HUES64 (cell line): ENCODE measurements around the gene RARB.

Experiments
- H3K27ac ChIP-seq: 2 replicates; pipeline ENCODE4 v1.7.0; 2013; ENCODE audit warnings: low read depth, low read length, inconsistent platforms
- H3K27me3 ChIP-seq: 2 replicates; pipeline ENCODE4 v1.6.1; 2013; ENCODE audit warnings: mild to moderate bottlenecking, low read length; ENCODE audit not compliant: insufficient read depth
- H3K36me3 ChIP-seq: 2 replicates; pipeline ENCODE4 v1.6.1; 2013; ENCODE audit warnings: mild to moderate bottlenecking, low read length; ENCODE audit not compliant: insufficient read depth
- H3K4me1 ChIP-seq: 2 replicates; pipeline ENCODE4 v1.6.1; 2013; ENCODE audit warnings: mild to moderate bottlenecking, low read length, moderate library complexity; ENCODE audit not compliant: insufficient read depth
- H3K4me3 ChIP-seq: 2 replicates; pipeline ENCODE4 v1.5.1; 2013; ENCODE audit warnings: mild to moderate bottlenecking, low read length, moderate library complexity
- H3K9ac ChIP-seq: 2 replicates; pipeline ENCODE4 v1.6.1; 2013; ENCODE audit warnings: mild to moderate bottlenecking, low read depth, low read length
- H3K9me3 ChIP-seq: 2 replicates; pipeline ENCODE4 v1.6.1; 2013; ENCODE audit warnings: low read depth, low read length; ENCODE audit not compliant: insufficient read depth
- WGBS: fragments of 150-250, 120-280 bp; methylation state at CpG from one replicate; pipeline ENCODE4 v1.1.7; 2013; ENCODE audit warnings: missing lambda C conversion rate; 5-methylcytosine and 5-hydroxymethylcytosine counted together

The RARB gene

DNA sequence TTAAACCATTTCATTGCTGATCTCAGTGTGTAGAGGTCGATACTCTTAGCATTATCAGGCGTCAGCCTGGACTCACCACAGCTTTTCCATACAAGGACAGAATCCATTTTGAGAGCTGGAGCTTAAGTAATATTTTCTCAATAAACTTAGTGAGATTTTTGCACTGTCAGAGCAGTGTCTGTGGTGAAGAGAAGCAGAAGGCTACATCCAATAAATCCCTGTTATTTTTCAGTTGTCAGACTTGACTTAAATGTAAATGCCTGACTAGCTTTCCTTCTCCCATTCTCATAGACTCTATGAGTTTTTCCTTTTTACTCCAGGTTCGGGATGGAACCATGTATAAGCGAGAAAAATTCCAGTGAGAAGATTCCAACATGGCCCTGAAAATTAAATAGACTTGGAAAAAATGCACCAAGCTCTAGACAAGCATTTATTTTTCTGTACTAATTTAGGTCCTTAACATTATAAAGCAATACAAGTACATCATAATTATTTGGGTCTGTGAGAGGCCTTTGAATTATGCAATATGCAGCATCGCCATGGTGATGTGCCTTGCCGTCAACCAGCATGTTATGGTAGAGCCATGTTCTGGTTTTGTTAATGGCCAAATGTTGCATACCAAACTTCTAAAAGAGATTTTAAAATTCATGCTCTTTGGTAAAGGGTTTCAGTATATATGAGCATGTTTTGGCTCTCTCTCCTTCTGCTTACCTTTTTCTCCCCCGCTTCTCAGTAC, 62.0 kb downstream of the RARB start:
- Histone ChIP-seq H3K9me3 (no peaks in the 10 kb centered on the region), H3K27ac (no peak overlapping the region), H3K4me3 (no peak overlapping the region), H3K27me3 (no peaks in the 10 kb centered on the region), H3K4me1 (no peaks in the 10 kb centered on the region), H3K9ac (no peak overlapping the region), H3K36me3 (no peaks in the 10 kb centered on the region)
- WGBS = 76% methylated on average over 5 of the region's 7 CpGs

DNA sequence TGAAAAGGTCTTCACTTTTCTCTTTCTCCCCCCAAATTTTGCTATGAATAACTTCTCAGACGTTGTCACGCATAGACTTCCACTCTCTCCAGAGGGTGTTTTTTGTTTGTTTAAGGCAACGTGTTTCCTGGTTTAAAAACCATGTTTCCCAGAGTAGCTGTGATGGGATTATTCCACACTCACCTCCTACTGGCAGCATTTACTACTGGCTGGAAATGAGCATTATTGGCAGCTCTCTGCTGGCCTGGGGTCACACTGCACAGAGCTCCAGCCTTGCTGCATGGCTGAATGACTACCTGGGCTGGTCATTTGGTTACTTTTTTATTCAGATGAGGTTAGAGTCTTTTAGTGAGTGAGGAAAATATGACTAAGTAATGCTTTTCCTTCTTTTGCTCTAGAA, 65.2 kb downstream of the RARB start:
- WGBS = 100% methylated on average over 1 of the region's 3 CpGs
- Histone ChIP-seq H3K4me1 (no peaks in the 10 kb centered on the region), H3K9ac (no peak overlapping the region), H3K27ac (no peak overlapping the region), H3K27me3 (no peaks in the 10 kb centered on the region), H3K36me3 (no peaks in the 10 kb centered on the region), H3K4me3 (no peak overlapping the region), H3K9me3 (no peaks in the 10 kb centered on the region)

DNA sequence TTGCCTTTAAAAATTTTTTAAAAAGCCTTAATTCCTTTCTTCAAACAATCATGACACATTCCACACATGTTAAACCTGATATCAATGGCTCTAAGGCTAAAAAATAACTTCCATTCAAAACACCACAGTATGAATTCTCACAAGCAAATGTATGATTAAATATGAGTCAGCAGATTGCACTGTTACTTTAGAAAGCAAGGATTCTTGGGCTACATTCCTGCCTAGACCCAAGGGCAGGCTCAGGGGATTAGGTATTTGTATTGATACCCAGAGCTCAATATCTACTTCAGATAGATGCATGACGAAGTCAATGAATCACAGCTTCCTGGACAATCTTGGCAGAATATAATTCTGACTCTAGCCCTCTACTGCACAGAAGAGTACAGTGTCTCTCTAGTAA, 65.7 kb downstream of the RARB start:
- H3K27me3 ChIP-seq = no peaks in the 10 kb centered on the region
- no peaks in the 10 kb centered on the region for H3K9me3 ChIP-seq

DNA sequence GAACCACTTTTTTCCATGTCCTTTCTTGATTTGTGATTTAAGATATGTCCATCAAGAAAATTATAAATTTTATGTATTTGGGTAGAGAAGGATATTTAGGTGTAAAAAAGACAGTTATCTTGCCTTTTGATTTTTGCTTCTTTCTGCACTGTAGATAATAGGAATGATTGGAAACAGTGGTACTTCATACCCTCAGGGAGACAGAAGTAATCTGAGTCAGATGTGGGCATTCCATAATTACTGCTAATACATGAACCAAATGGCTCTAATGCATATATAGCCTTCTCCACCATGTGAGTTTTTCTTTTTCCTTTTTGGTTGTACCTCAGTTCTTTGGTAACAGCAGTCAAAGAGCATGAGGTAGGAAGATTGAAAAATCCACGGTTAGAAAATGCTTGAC, 67.2 kb downstream of the RARB start:
- H3K9ac ChIP-seq = no peak overlapping the region

More for the DNA sequence above, 65.7 kb downstream of the RARB start:
- H3K4me3 ChIP-seq = no peak overlapping the region
- H3K36me3 ChIP-seq = no peaks in the 10 kb centered on the region
- WGBS = 89% methylated on average over 1 of the region's 1 CpG
- no peak overlapping the region for H3K27ac ChIP-seq
- no peak overlapping the region for H3K9ac ChIP-seq
- no peaks in the 10 kb centered on the region for H3K4me1 ChIP-seq

DNA sequence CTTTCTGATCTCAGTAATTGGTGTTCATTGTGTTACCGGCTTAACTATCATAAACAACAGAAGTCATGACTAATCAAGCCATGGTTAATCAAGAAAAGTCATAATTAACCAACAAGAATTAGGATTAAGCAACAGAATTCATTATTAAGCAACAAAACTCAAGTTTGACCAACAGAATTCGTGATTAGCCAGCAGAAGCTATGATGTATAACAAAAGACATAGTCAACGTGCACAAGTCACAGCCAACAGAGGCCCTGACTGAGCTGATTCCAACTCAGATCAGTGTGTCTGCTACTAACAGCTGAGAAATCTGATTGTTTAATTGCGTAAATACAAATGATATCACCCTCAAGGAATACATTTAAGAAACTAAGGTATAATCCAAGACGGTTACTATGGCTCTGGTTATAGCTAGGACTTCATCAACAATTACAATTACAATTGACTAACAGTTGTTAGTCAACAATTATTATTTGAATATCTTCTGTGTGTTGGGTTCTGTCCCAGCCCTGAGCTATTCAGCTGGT, 67.7 kb downstream of the RARB start:
- Histone ChIP-seq H3K27ac (no peak overlapping the region), H3K9me3 (no peaks in the 10 kb centered on the region), H3K27me3 (no peaks in the 10 kb centered on the region), H3K36me3 (no peaks in the 10 kb centered on the region), H3K9ac (no peak overlapping the region), H3K4me1 (no peaks in the 10 kb centered on the region), H3K4me3 (no peak overlapping the region)
- 97% methylated on average over 4 of the region's 5 CpGs for WGBS

More for the DNA sequence above, 67.2 kb downstream of the RARB start:
- no peak overlapping the region for H3K4me3 ChIP-seq
- 100% methylated on average over 1 of the region's 1 CpG for WGBS
- no peaks in the 10 kb centered on the region for H3K9me3 ChIP-seq
- H3K4me1 ChIP-seq = no peaks in the 10 kb centered on the region
- H3K27ac ChIP-seq = no peak overlapping the region
- H3K36me3 ChIP-seq = no peaks in the 10 kb centered on the region
- H3K27me3 ChIP-seq = no peaks in the 10 kb centered on the region

DNA sequence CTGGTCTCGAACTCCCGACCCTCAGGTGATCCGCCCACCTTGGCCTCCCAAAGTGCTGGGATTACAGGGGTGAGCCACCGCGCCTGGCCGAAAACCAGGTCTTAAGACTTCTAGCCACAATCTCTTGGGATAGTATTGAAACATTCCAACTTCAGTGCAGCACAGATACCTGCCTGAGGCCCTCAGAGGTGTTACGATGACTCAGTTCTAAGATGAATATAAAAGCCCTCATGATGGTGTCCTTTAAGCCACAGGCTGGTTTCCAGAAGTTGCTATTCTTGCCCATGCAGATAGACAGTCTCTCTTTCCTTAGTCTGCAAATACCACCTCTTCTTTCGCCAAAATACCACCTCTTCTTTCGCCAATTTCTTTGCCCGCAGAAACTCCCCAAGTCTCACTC, 69.0 kb downstream of the RARB start:
- no peaks in the 10 kb centered on the region for H3K27me3 ChIP-seq
- H3K9ac ChIP-seq = no peak overlapping the region
- H3K4me1 ChIP-seq = no peaks in the 10 kb centered on the region
- H3K27ac ChIP-seq = no peak overlapping the region
- no peak overlapping the region for H3K4me3 ChIP-seq
- no peaks in the 10 kb centered on the region for H3K36me3 ChIP-seq
- H3K9me3 ChIP-seq = no peaks in the 10 kb centered on the region
- WGBS = 91% methylated on average over 10 of the region's 10 CpGs

DNA sequence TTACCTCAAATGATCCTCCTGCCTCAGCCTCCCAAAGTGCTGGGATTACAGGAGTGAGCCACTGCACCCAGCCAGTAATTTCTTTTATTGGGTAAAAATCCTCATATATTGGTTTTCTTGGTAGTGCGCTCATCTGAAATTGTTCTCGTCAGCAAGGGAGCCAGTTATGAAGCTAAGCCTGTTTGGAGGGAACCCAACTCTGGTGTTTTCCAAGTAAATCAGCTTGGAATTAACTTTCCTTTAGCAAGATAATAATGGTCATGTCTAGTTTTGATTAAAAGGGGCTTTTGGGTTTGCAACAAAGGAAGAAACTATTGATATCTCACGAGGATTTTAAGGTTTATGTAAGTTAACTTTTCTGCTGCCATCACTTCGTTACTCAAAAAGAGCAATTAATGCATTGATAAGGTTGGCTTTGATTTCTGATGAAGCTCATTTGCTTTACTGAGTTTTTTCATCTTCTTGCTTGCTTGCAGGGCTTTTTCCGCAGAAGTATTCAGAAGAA, 72.7 kb downstream of the RARB start:
- H3K9me3 ChIP-seq = no peaks in the 10 kb centered on the region
- H3K4me3 ChIP-seq = no peak overlapping the region
- no peak overlapping the region for H3K9ac ChIP-seq
- H3K4me1 ChIP-seq = no peaks in the 10 kb centered on the region
- no peaks in the 10 kb centered on the region for H3K36me3 ChIP-seq
- H3K27me3 ChIP-seq = no peaks in the 10 kb centered on the region
- 98% methylated on average over 5 of the region's 5 CpGs for WGBS
- H3K27ac ChIP-seq = no peak overlapping the region

DNA sequence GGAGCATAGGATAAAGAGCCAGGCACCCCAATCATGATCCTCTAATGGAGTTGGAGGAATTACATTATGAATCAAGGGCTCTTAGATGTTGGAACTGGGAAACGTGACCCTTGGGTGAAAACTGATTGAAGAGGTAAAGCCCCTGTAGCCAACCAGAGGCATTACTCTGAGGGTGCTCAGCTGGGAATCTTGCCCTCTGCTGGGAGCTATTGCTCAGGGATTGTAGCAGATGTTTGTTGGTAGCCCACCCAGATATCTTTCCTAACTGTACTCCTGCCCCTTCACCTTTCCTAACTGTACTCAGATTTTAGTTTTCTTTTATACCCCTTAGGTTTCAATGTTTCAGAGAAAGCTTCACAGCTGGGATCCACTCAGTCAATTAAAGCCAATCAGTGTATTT, 74.2 kb downstream of the RARB start:
- no peaks in the 10 kb centered on the region for H3K4me1 ChIP-seq
- no peaks in the 10 kb centered on the region for H3K36me3 ChIP-seq
- no peaks in the 10 kb centered on the region for H3K27me3 ChIP-seq
- 90% methylated on average over 1 of the region's 1 CpG for WGBS
- no peak overlapping the region for H3K27ac ChIP-seq
- no peak overlapping the region for H3K9ac ChIP-seq
- H3K9me3 ChIP-seq = no peaks in the 10 kb centered on the region
- no peak overlapping the region for H3K4me3 ChIP-seq

DNA sequence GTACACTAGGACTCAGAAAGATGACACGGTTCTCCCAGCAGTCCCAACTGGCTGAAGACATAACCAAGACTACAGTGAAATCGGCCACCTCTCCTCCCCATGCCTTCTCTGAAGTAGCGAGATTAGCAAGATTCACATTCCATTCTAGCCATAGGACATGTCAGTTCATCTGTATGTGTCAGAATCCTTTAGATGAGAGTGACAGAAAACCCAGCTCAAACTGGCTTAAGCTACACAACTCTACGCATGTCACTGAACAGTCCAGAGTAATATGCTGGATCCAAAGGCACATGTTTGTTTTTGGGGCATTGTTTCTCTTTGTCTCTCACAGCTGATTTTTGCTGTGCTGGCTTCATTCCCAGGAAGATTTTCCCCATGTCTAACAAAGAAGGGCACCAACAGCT, 75.8 kb downstream of the RARB start:
- WGBS = 83% methylated on average over 4 of the region's 4 CpGs

DNA sequence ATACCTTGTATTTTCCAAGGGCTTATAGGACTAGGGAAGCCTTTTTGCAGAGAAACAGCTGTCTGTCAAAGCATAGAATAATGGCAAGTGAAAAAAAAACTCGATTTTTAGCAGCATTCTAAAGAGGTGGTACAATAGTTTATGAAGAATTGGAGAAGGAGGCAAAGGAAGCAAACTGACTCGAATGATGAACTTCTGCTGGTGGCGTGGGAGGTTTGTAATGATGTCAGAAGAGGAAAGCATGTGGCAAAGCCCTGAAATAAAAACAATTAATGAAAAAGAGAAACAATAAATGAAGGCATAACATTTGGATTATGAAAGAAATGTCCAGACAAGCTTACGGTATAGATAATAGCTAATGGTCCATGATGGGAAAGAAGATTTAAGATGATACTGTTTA, 77.5 kb downstream of the RARB start:
- H3K36me3 ChIP-seq = no peaks in the 10 kb centered on the region
- H3K27ac ChIP-seq = no peak overlapping the region
- WGBS = 91% methylated on average over 4 of the region's 4 CpGs
- no peak overlapping the region for H3K9ac ChIP-seq
- H3K27me3 ChIP-seq = no peaks in the 10 kb centered on the region
- H3K9me3 ChIP-seq = no peaks in the 10 kb centered on the region
- no peaks in the 10 kb centered on the region for H3K4me1 ChIP-seq
- H3K4me3 ChIP-seq = no peak overlapping the region

More for the DNA sequence above, 75.8 kb downstream of the RARB start:
- Histone ChIP-seq H3K9me3 (no peaks in the 10 kb centered on the region), H3K36me3 (no peaks in the 10 kb centered on the region), H3K27ac (no peak overlapping the region), H3K27me3 (no peaks in the 10 kb centered on the region), H3K9ac (no peak overlapping the region), H3K4me1 (no peaks in the 10 kb centered on the region), H3K4me3 (no peak overlapping the region)

DNA sequence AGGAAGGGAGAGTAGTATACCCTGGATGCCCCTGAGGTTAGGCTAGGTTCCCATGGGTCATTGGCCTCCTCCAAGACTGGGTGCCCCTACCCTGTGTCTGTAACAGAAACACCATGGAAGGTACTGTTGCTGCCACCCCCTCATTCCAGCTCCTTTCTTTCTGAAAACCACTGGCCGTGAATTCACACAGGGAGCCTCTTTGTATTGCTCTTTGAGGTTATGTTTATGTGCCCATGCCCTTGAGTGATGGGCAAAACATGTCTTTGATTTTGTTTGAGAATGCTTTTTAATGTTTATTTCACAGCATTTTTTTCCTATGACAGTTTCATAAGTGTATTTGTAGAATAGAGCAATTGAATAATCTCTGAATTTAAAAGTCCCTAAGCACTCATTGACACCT, 79.7 kb downstream of the RARB start:
- Histone ChIP-seq H3K27ac (no peak overlapping the region), H3K9me3 (no peaks in the 10 kb centered on the region), H3K36me3 (no peaks in the 10 kb centered on the region), H3K9ac (no peak overlapping the region), H3K4me3 (no peak overlapping the region), H3K4me1 (no peaks in the 10 kb centered on the region), H3K27me3 (no peaks in the 10 kb centered on the region)
- 83% methylated on average over 1 of the region's 1 CpG for WGBS
